ENCODE results near the gene C11orf21. TPM values are rescaled to one million over a fixed set of nuclear protein-coding genes. Genes with fewer than 3 reads are reported as not detected.
A peak's percentile ranks its signal among the peaks of the same experiment; 100 is the strongest.

C11orf21 gene
- total RNA-seq, 3 donors from 2014 or later, result 0.33 to 1.0 (median 0.96) TPM

DNA sequence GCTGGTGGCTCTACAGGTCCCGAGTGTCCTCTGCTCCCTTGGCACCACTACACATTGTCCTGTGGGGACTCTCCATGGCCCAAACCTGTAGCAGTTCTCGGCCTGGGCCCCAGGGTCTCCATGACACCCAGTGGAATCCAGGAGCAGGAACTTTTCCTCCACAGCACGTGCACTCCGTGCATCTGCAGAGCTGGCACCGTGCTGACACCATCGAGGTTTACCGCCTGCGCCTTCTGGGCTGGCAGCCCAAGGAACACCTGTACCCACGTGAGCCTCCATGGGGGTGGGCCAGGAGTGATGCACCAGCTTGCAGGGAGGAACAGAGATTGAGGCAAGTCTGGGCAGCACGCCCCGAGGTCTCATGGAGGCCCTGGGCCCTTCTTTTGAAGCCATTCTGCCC lies 25.3 kb upstream of the C11orf21 start:
- intact Hi-C loops (cut with DNase I; ENCODE audit: low total_unique reads), result no loop called here
- TF ChIP-seq POLR2AphosphoS5 (IDR thresholded peaks at IDR 0.05), result no peak
- TF ChIP-seq POLR2A (IDR thresholded peaks at IDR 0.05), result no peak
- TF ChIP-seq, protein P1, sequence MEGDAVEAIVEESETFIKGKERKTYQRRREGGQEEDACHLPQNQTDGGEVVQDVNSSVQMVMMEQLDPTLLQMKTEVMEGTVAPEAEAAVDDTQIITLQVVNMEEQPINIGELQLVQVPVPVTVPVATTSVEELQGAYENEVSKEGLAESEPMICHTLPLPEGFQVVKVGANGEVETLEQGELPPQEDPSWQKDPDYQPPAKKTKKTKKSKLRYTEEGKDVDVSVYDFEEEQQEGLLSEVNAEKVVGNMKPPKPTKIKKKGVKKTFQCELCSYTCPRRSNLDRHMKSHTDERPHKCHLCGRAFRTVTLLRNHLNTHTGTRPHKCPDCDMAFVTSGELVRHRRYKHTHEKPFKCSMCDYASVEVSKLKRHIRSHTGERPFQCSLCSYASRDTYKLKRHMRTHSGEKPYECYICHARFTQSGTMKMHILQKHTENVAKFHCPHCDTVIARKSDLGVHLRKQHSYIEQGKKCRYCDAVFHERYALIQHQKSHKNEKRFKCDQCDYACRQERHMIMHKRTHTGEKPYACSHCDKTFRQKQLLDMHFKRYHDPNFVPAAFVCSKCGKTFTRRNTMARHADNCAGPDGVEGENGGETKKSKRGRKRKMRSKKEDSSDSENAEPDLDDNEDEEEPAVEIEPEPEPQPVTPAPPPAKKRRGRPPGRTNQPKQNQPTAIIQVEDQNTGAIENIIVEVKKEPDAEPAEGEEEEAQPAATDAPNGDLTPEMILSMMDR (IDR thresholded peaks at IDR 0.05), result no peak

DNA sequence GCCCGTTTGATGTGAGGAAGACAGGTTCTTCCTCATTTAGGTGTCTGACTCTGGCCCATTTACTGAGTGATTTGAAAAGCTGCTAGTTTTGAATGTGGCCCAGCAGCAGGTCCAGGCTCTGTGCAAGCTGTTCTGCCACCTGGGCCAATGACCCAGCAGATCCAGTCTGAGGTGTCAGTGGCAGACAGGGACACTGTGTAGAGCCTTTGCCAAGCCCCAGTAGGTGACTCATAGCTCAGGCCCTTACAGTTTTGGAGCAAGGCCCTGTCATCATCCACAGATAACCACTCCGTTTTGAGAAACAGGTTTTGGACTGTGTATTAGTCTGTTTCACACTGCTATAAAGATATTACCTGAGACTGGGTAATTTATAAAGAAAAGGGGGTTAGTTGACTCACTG lies 24.0 kb upstream of the C11orf21 start:
- peak overlapping the region; percentile 58 to 73 for H3K27ac ChIP-seq
- intact Hi-C loops (cut with DNase I; ENCODE audit: low total_unique reads), result no loop called here
- TF ChIP-seq POLR2AphosphoS5 (IDR thresholded peaks at IDR 0.05) (peak in 1 of 3 donors; percentile 49), POLR2A (IDR thresholded peaks at IDR 0.05) (no peak)
- TF ChIP-seq, protein P1 (IDR thresholded peaks at IDR 0.05), result no peak
- H3K9me3 ChIP-seq, result no peaks in the 10 kb centered on the region
- H3K36me3 ChIP-seq, result no peaks in the 10 kb centered on the region
- peak; percentile 60 to 88 for DNase-seq (ENCODE audit: low spot score in 2 of 2)
- H3K4me1 ChIP-seq, result peaks cover 0 to 9% of the 10 kb centered on the region in 2 donors
- H3K4me3 ChIP-seq, result no peak overlapping the region
- H3K27me3 ChIP-seq, result no peaks in the 10 kb centered on the region

More for the DNA sequence above, 25.3 kb upstream of the C11orf21 start:
- peak overlapping the region in 1 of 2 donors; percentile 73 for H3K27ac ChIP-seq
- H3K9me3 ChIP-seq, result no peaks in the 10 kb centered on the region
- DNase-seq (ENCODE audit: low spot score in 2 of 2), result peak in 1 of 2 donors; percentile 6
- H3K27me3 ChIP-seq, result no peaks in the 10 kb centered on the region
- H3K4me1 ChIP-seq, result peaks cover 0 to 9% of the 10 kb centered on the region in 2 donors
- no peaks in the 10 kb centered on the region for H3K36me3 ChIP-seq
- H3K4me3 ChIP-seq, result no peak overlapping the region

DNA sequence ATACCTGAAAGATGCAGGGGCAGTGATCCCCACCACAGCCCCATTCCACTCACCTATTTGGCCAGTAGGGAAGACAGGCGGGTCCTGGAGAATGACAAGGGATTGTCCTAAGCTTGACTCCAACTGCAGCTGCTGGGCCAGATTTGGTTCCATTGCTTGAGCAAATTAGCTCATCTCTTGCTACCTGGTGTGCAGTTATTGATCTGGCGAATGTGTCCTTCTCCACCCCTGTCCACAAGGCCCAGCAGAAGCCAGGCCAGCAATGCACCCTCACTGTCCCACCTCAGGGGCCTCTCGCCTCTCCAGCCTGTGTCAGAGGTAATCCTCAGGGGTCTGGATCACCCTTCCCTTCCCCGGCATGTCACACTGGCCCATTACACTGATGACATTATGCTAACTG lies 23.4 kb upstream of the C11orf21 start:
- Histone ChIP-seq H3K36me3 (no peaks in the 10 kb centered on the region), H3K4me3 (no peak overlapping the region), H3K4me1 (peaks cover 0 to 9% of the 10 kb centered on the region in 2 donors), H3K27ac (peak overlapping the region; percentile 58 to 68), H3K9me3 (no peaks in the 10 kb centered on the region), H3K27me3 (no peaks in the 10 kb centered on the region)
- DNase-seq (ENCODE audit: low spot score in 2 of 2), result peak in 1 of 2 donors; percentile 40
- intact Hi-C loops (cut with DNase I; ENCODE audit: low total_unique reads), result no loop called here
- TF ChIP-seq POLR2A (IDR thresholded peaks at IDR 0.05) (no peak), POLR2AphosphoS5 (IDR thresholded peaks at IDR 0.05) (no peak)
- TF ChIP-seq, protein P1 (IDR thresholded peaks at IDR 0.05), result no peak

DNA sequence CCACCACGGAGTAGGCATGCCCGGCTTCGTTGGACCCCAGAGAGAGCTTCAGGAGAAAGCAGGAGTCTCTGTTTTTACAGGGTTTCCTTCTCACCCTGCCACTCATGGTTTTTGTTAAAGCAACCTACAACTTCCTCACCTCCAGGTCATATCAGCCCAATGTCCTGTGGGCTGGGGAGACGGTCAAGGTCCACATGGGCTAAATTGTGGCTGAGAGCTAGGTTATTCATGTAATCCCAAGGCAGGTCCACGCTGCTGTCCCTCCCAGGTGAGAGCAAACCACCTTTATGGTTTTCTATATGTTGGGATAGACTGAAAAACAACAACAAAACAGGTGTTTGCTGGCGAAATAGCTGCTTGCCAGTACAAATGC lies 19.6 kb upstream of the C11orf21 start:
- peaks cover 0 to 3% of the 10 kb centered on the region in 2 donors for H3K9me3 ChIP-seq
- intact Hi-C loops (cut with DNase I; ENCODE audit: low total_unique reads), result no loop called here
- H3K4me1 ChIP-seq, result peaks cover 0 to 5% of the 10 kb centered on the region in 2 donors
- TF ChIP-seq, protein P1 (IDR thresholded peaks at IDR 0.05), result no peak
- TF ChIP-seq POLR2A (IDR thresholded peaks at IDR 0.05) (no peak), POLR2AphosphoS5 (IDR thresholded peaks at IDR 0.05) (no peak)
- no peaks in the 10 kb centered on the region for H3K36me3 ChIP-seq
- no peak overlapping the region for H3K27ac ChIP-seq
- peak in 1 of 2 donors; percentile 5 for DNase-seq (ENCODE audit: low spot score in 2 of 2)
- H3K27me3 ChIP-seq, result no peaks in the 10 kb centered on the region
- no peak overlapping the region for H3K4me3 ChIP-seq

DNA sequence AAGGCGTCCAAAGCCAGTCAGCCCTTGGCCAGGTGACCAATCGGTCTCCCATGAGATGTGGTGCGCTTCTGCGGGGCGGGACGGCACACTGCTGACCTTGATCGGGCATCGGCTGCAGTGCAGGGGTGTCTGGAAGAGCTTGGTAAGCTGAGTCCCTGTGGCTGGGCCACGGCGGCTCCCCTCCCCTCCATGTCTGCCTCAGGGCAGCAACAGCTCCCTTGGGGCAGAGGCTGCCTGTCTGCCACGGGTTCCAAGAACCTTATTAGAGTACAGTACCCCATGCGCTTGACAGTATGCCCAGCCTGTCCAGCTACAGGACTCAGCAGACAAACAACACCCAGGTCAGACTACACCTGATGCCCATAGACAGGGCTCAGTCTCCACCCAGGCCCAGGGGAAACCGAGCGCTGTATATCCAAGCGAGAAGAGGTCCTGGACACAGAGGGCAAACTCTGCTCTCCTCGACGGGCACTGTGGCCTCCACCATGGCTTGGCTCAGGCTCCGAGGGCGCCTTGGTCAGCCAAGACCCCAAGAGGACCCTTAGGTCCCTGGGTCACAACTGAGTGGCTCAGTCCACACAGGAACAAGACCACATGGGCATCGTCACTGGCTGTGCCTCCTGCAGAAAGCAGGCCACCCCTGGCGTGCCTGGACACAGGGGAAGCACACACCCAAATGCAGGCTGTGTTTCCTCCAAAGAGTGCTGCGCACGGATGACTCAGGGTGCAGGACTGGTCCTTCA lies 19.0 kb upstream of the C11orf21 start:
- DNase-seq (ENCODE audit: low spot score in 2 of 2), result peak in 1 of 2 donors; percentile 44
- Histone ChIP-seq H3K27ac (no peak overlapping the region), H3K4me1 (peaks cover 0 to 5% of the 10 kb centered on the region in 2 donors), H3K36me3 (no peaks in the 10 kb centered on the region), H3K27me3 (no peaks in the 10 kb centered on the region), H3K9me3 (peaks cover 0 to 3% of the 10 kb centered on the region in 2 donors), H3K4me3 (no peak overlapping the region)
- TF ChIP-seq POLR2AphosphoS5 (IDR thresholded peaks at IDR 0.05), result no peak
- intact Hi-C loops (cut with DNase I; ENCODE audit: low total_unique reads), result no loop called here
